Naive B cell (primary cell): ENCODE data around the gene IL17RA. TPM values are rescaled to one million over a fixed set of nuclear protein-coding genes. Genes with fewer than 3 reads are reported as not detected.
"Not testable (repeated sequence)": the region's sequence is repeated elsewhere in the genome, so short reads cannot be mapped to it uniquely, and the experiment has no call there.

Experiments
- ATAC-seq, 2 donors: fragments of 150-1000 bp; cut with Tn5 transposase; 2 replicates each; pipeline ENCODE4 v1.10.0; 2021; ENCODE audit warnings: low read depth in 2 of 2, mild to moderate bottlenecking in 2 of 2, moderate library complexity in 2 of 2
- DNase-seq: peaks from one replicate; pipeline ENCODE4 v3.0.0; 2022
- H3K27ac Mint-ChIP-seq, 6 donors: one replicate each; pipeline ENCODE4 v1.8.0; 2020 to 2022; ENCODE audit warnings: mild to moderate bottlenecking in 6 of 6, mixed read lengths in 6 of 6, moderate library complexity in 5 of 6, inconsistent platforms in 2 of 6
- H3K27me3 Mint-ChIP-seq, 3 donors: one replicate each; pipeline ENCODE4 v1.8.0; 2021 to 2022; ENCODE audit warnings: mixed read lengths in 3 of 3, mild to moderate bottlenecking in 1 of 3
- H3K36me3 Mint-ChIP-seq, 2 donors: one replicate each; pipeline ENCODE4 v1.8.0; 2020 to 2022; ENCODE audit warnings: mixed read lengths in 2 of 2, inconsistent platforms in 1 of 2, mild to moderate bottlenecking in 1 of 2
- H3K4me1 Mint-ChIP-seq, 3 donors: one replicate each; pipeline ENCODE4 v1.8.0; 2020 to 2022; ENCODE audit warnings: mixed read lengths in 3 of 3, inconsistent platforms in 1 of 3, mild to moderate bottlenecking in 1 of 3, moderate library complexity in 1 of 3
- H3K4me3 Mint-ChIP-seq, 8 donors: one replicate each; pipeline ENCODE4 v1.8.0; 2020 to 2022; ENCODE audit warnings: mild to moderate bottlenecking in 8 of 8, mixed read lengths in 8 of 8, moderate library complexity in 8 of 8, inconsistent platforms in 2 of 8
- H3K9me3 Mint-ChIP-seq, 7 donors: one replicate each; pipeline ENCODE4 v1.8.0; 2020 to 2022; ENCODE audit warnings: mixed read lengths in 7 of 7, mild to moderate bottlenecking in 5 of 7, inconsistent platforms in 2 of 7, moderate library complexity in 1 of 7
- polyA plus RNA-seq, 6 donors: library from polyadenylated mRNA; unstranded; fragments of 300-500 nt; fragmentation: Illumina TruSeq; gene quantifications; one replicate each; pipeline ENCODE4 v1.2.3, GENCODE V29; 2021; ENCODE audit warnings: low read depth in 6 of 6

Gene IL17RA
- polyA plus RNA-seq, 6 donors from 2014 or later: 6.4 to 14.7 (median 9.2) TPM

- H3K36me3 Mint-ChIP-seq: peaks cover 9 to 16% of the 10 kb centered on the region in 2 donors
- H3K4me3 Mint-ChIP-seq: no peak overlapping the region
- no peaks in the 10 kb centered on the region for H3K9me3 Mint-ChIP-seq
These were observed 59.0 kb downstream of the IL17RA start for GRCh38 chr22:17143826-17144225.

GRCh38 chr22:17145021-17145680 is 60.4 kb downstream of the IL17RA start:
- H3K27ac Mint-ChIP-seq: no peak overlapping the region
- H3K9me3 Mint-ChIP-seq: no peaks in the 10 kb centered on the region
- peaks cover 9 to 16% of the 10 kb centered on the region in 2 donors for H3K36me3 Mint-ChIP-seq
- ATAC-seq (no peak), DNase-seq (no peak)
- no peaks in the 10 kb centered on the region for H3K27me3 Mint-ChIP-seq
- H3K4me3 Mint-ChIP-seq: no peak overlapping the region
- peaks cover 0 to 13% (median 0%) of the 10 kb centered on the region in 3 donors for H3K4me1 Mint-ChIP-seq

More at GRCh38 chr22:17143826-17144225, 59.0 kb downstream of the IL17RA start:
- no peak for ATAC-seq
- peak overlapping the region in 1 of 6 donors; percentile 19 for H3K27ac Mint-ChIP-seq
- H3K27me3 Mint-ChIP-seq: no peaks in the 10 kb centered on the region
- DNase-seq: no peak
- peaks cover 0 to 13% (median 0%) of the 10 kb centered on the region in 3 donors for H3K4me1 Mint-ChIP-seq

DNA sequence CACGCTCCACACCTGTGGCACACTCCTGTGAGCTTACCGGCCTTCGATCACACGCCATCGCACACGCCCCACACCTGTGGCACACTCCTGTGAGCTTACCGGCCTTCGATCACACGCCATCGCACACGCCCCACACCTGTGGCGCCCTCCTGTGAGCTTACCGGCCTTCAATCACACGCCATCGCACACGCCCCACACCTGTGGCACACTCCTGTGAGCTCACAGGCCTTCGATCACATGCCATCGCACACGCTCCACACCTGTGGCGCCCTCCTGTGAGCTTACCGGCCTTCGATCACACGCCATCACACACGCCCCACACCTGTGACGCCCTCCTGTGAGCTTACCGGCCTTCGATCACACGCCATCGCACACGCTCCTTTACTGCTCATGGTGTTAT is 62.7 kb downstream of the IL17RA start:
- not testable (repeated sequence) for ATAC-seq, H3K27me3 Mint-ChIP-seq, H3K9me3 Mint-ChIP-seq, DNase-seq, H3K4me3 Mint-ChIP-seq
- Mint-ChIP-seq H3K4me1 (peaks cover 6 to 19% (median 7%) of the 10 kb centered on the region in 3 donors), H3K36me3 (peaks cover 9 to 16% of the 10 kb centered on the region in 2 donors), H3K27ac (peak overlapping the region in 3 of 6 donors; percentile 83 to 89 (median 89))

DNA sequence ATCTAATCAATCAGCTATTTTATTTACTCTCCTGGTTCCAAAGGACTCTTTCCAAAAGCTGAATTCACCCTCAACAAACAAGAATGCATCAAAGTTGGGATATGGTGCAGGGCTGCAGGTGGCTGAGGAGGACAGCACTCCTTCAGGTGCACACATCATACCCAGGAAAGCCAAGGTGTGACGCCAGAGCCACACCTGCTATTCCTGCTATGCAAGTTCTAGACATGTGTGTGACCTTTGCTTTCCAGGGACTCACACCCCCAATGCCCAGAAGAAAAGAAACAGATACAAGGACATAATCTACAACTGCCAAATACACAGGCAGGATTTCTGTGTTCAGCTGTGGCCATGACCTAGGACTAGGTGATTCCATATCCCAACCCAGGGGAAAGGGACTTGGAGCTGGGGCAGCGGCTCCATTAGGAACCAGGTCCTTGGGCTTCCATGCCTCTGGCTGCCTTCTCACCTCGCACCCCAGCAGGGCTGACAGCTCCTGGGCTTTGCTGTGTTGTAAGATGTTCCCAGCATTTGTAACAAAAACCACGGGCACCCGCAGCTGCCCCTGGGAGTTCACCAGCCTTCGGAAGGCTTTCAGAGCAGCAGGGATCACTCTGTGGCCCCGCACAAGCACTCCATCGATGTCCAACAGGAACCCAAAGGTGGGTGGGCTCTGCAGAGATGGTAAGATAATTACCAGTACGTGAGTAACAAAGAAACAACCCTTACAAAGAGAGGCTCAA is 64.4 kb downstream of the IL17RA start:
- ATAC-seq: no peak
- no peak overlapping the region for H3K4me3 Mint-ChIP-seq
- no peak for DNase-seq
- peak overlapping the region in 1 of 6 donors; percentile 47 for H3K27ac Mint-ChIP-seq
- no peaks in the 10 kb centered on the region for H3K27me3 Mint-ChIP-seq
- no peaks in the 10 kb centered on the region for H3K9me3 Mint-ChIP-seq
- peaks cover 9 to 15% (median 9%) of the 10 kb centered on the region in 3 donors for H3K4me1 Mint-ChIP-seq
- peaks cover 5 to 7% of the 10 kb centered on the region in 2 donors for H3K36me3 Mint-ChIP-seq

GRCh38 chr22:17152340-17152739 is 67.5 kb downstream of the IL17RA start:
- Mint-ChIP-seq H3K4me3 (no peak overlapping the region), H3K36me3 (peaks cover 5 to 7% of the 10 kb centered on the region in 2 donors), H3K4me1 (peaks cover 16 to 31% (median 19%) of the 10 kb centered on the region in 3 donors), H3K27me3 (no peaks in the 10 kb centered on the region), H3K27ac (peak overlapping the region in 1 of 6 donors; percentile 16), H3K9me3 (no peaks in the 10 kb centered on the region)
- ATAC-seq (no peak), DNase-seq (no peak)

DNA sequence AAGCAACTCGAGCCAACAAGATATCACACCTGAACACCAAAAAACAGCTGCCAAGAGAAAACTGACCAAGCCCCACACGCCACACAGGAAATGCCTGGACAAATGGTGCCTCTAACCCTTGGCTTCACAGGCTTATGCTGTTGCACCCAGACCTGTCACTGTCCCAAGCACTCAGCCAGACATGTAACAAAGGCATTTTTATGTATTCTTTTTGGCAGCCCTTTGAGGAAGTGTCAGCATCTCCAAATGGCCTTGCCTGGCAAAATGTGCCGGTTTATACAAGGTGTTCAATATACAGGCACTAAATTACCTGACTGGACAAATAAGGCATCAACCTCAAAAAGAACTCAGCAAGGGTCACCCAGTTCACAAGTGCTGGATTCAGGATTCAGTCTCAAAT is 68.2 kb downstream of the IL17RA start:
- Mint-ChIP-seq H3K4me3 (no peak overlapping the region), H3K27ac (peak overlapping the region in 1 of 6 donors; percentile 42), H3K36me3 (peaks cover 0 to under 1% of the 10 kb centered on the region in 2 donors), H3K27me3 (no peaks in the 10 kb centered on the region), H3K4me1 (peaks cover 11 to 36% (median 22%) of the 10 kb centered on the region in 3 donors), H3K9me3 (no peaks in the 10 kb centered on the region)
- DNase-seq (no peak), ATAC-seq (no peak)

- Mint-ChIP-seq H3K9me3 (no peaks in the 10 kb centered on the region), H3K4me1 (peaks cover 18 to 45% (median 31%) of the 10 kb centered on the region in 3 donors), H3K27me3 (no peaks in the 10 kb centered on the region), H3K36me3 (no peaks in the 10 kb centered on the region), H3K27ac (peak overlapping the region in 1 of 6 donors; percentile 15), H3K4me3 (peak overlapping the region in 3 of 8 donors; percentile 63 to 79 (median 65))
- DNase-seq (no peak), ATAC-seq (no peak)
These were observed 71.1 kb downstream of the IL17RA start for GRCh38 chr22:17155941-17156340.

DNA sequence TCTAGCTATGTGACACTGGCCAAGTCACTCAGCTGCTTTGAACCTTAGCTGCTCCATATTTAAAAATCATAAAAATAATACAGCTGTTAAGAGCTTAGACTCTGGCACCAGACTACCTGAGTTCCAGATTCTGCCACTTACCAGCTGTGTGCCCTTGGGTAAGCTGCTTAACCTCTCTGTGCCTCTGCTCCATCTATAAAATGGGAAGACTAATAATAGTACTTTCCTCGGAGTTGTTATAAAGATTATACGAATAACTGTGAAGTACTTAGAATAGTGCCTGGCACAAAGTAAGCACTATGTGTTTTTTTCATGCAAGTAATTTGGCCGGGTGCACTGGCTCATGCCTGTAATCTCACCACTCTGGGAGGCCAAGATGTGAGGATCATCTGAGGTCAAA is 72.9 kb downstream of the IL17RA start:
- no peaks in the 10 kb centered on the region for H3K36me3 Mint-ChIP-seq
- peak overlapping the region in 2 of 6 donors; percentile 4 to 88 for H3K27ac Mint-ChIP-seq
- no peaks in the 10 kb centered on the region for H3K9me3 Mint-ChIP-seq
- ATAC-seq (no peak), DNase-seq (no peak)
- peak overlapping the region; percentile 79 to 93 (median 86) for H3K4me3 Mint-ChIP-seq
- H3K4me1 Mint-ChIP-seq: peaks cover 12 to 37% (median 22%) of the 10 kb centered on the region in 3 donors
- H3K27me3 Mint-ChIP-seq: no peaks in the 10 kb centered on the region

DNA sequence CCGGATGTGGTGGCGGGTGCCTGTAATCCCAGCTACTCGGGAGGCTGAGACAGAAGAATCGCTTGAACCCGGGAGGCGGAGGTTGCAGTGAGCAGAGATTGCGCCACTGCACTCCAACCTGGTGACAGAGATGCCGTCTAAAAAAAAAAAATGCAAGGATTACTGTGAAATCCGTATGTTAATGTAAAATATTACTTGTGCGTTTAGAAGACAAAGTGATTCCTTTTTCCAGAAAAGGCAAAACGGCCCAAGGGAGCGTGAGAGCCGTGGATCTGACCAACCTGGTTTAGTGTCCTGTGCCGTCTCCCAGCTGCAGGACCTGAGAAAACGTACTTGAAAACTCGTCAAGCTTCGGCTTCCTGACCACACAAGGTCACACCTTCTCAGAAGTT is 73.4 kb downstream of the IL17RA start:
- Mint-ChIP-seq H3K4me1 (peaks cover 12 to 37% (median 22%) of the 10 kb centered on the region in 3 donors), H3K27me3 (no peaks in the 10 kb centered on the region), H3K9me3 (no peaks in the 10 kb centered on the region), H3K36me3 (no peaks in the 10 kb centered on the region), H3K27ac (peak overlapping the region in 3 of 6 donors; percentile 56 to 88 (median 88)), H3K4me3 (peak overlapping the region; percentile 79 to 93 (median 86))
- no peak for DNase-seq
- no peak for ATAC-seq

DNA sequence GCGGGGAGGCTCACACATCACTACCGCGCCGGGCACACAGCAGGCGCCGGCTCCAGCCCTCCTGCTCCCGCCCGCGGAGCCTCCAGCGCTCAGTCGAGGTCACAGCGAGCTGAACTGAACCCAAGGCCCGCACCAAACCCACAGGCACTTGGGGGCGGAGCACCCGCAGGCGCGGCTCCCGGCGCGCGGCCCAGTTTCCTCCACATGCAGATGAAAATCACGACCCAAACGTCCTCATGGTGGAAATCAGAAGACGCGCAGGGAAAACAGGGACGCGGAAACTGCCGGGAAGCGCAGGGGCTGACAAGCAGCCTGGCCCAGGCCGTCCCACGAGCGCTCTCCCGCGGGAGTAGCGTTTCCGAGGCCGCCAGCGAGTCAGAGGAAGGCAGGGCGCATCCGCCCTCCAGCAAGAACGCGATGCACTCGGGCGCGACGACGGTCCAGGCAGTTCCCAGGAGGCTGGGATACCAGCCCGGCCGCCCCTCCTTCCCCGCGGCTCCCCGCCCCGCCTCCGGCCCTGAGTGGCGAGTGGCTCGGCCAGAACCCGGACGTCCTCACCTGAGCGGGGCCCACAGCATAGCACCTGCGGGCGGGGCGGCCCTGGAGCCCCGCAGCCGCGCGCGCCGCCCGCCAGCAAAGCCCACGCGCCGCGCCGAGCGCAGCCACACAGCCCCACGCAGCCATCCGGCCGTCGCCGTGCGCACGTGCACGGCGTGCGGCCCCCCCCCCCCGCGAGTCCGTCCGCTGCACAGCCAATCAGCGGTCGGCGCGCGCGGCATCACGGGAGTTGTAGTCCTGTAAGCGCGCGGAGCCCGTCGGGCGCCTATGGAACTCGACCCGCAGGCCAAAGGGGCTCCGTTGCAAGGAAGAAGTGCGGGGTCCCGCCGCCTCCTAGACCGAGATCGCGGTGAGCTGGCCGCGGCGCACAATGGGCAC is 74.0 kb downstream of the IL17RA start, which contains the start of gene HDHD5:
TSS of gene HDHD5 (minus strand) at position 710 of the 936 bp plus-strand sequence. CDS start at position 684, 26 bp downstream.
- Mint-ChIP-seq H3K27ac (peak within 1 kb of the TSS in 5 of 6 donors; percentile 16 to 92 (median 78)), H3K4me1 (peaks cover 12 to 37% (median 22%) of the 10 kb centered on the region in 3 donors), H3K27me3 (no peaks in the 10 kb centered on the region), H3K4me3 (peak within 1 kb of the TSS; percentile 81 to 93 (median 87)), H3K9me3 (no peaks in the 10 kb centered on the region), H3K36me3 (no peaks in the 10 kb centered on the region)
- DNase-seq (peak; percentile 82), ATAC-seq (peak; percentile 90 to 91)

DNA sequence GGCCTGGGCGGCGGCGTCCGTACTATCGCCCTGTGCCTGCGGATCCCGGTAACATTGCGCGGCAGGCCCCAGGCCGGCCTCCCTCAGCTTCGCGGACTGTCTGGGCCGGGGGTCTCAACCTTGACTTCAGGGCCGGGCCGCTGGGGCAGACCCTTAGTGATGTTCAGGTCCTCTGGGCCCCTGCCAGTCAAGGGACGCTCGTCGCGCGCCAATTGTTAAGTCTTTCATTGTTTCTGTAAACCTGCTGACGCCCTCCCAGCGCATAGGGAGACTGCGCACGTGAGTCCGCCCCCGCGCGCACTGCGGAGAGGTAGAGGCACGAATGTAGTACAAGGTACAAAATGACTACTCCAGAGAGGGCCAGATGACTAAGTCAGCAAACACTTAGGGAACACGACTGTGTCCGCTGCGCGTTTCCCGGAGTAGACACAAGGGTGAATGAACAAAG is 74.7 kb downstream of the IL17RA start:
- Mint-ChIP-seq H3K9me3 (no peaks in the 10 kb centered on the region), H3K27ac (peak overlapping the region in 3 of 6 donors; percentile 64 to 92 (median 69)), H3K4me1 (peaks cover 12 to 35% (median 22%) of the 10 kb centered on the region in 3 donors), H3K4me3 (peak overlapping the region; percentile 81 to 93 (median 87)), H3K27me3 (peaks cover 0 to 1% (median 0%) of the 10 kb centered on the region in 3 donors), H3K36me3 (no peaks in the 10 kb centered on the region)
- peak; percentile 14 to 24 for ATAC-seq
- DNase-seq: no peak

- H3K4me3 Mint-ChIP-seq: peak overlapping the region in 2 of 8 donors; percentile 12 to 59
- H3K36me3 Mint-ChIP-seq: no peaks in the 10 kb centered on the region
- no peak for DNase-seq
- H3K4me1 Mint-ChIP-seq: peaks cover 7 to 14% (median 12%) of the 10 kb centered on the region in 3 donors
- H3K9me3 Mint-ChIP-seq: no peaks in the 10 kb centered on the region
- H3K27ac Mint-ChIP-seq: no peak overlapping the region
- ATAC-seq: no peak
- H3K27me3 Mint-ChIP-seq: peaks cover 0 to 4% (median 0%) of the 10 kb centered on the region in 3 donors
These were observed 77.2 kb downstream of the IL17RA start for GRCh38 chr22:17161991-17162390.
